ENCODE results near the gene DDX59. TPM values are rescaled to one million over a fixed set of nuclear protein-coding genes. Genes with fewer than 3 reads are reported as not detected.

DDX59 gene
- total RNA-seq, 2 experiments from 2014 or later, result 24.6 to 28.7 TPM

GRCh38 chr1:200670242-200671118 is 773 bp upstream of the DDX59 start:
- H4K20me1 ChIP-seq (ENCODE audit: insufficient read depth, low read length), result no peaks in the 10 kb centered on the region
- H3K36me3 ChIP-seq (ENCODE audit: insufficient read depth, low read length), result 0 out of 2 replicates have a peak, but pooled peaks cover 5% of the 10 kb centered on the region
- H2AFZ ChIP-seq (ENCODE audit: low read length), result peak overlapping the region; percentile 86
- intact Hi-C loops (cut with micrococcal nuclease; ENCODE audit: unreplicated experiment), result loop anchor here (1.0 kb wide), 2 partner anchors 50 to 68 kb away; partner anchors contain the start of genes CAMSAP2 and KIF14
- H3K9me3 ChIP-seq (ENCODE audit: low read length), result no peaks in the 10 kb centered on the region
- peaks cover 16% of the 10 kb centered on the region for H3K4me1 ChIP-seq (ENCODE audit: insufficient read depth, low read length, poor library complexity, severe bottlenecking)
- H3K9me2 ChIP-seq (ENCODE audit: insufficient read depth, low read length), result no peaks in the 10 kb centered on the region
- TF ChIP-seq CTCF (conservative IDR thresholded peaks at IDR 0.05; ENCODE audit: low read length) (no peak), EZH2phosphoT487 (IDR thresholded peaks at IDR 0.05; ENCODE audit: borderline replicate concordance, low read depth, low read length) (no peak)
- peak overlapping the region; percentile 87 for H3K4me2 ChIP-seq (ENCODE audit: low read length)
- H3K79me2 ChIP-seq (ENCODE audit: insufficient read depth, low read depth, low read length), result peaks cover 23% of the 10 kb centered on the region; the same call in 1 of the 2 replicates
- DNase-seq (ENCODE audit: low spot score), result peak; percentile 58
- CTCF ChIA-PET (ENCODE audit: unreplicated experiment), result interaction anchor here (0.6 kb wide), 1 partner anchor 354 kb away, joined by 3 read pairs; no protein-coding TSS in a partner anchor
- POLR2A ChIA-PET, result interaction anchor here (0.5 to 4.1 kb wide), 22 partner anchors 9 to 1225 kb away, joined by 3 to 27 read pairs (median 4); partner anchors contain the start of genes CAMSAP2, CSRP1 and KIF14
- H3K4me3 ChIP-seq (ENCODE audit: low read depth, low read length, poor library complexity, severe bottlenecking), result peak overlapping the region; percentile 78
- peak overlapping the region; percentile 70 for H3K27ac ChIP-seq (ENCODE audit: low read depth, low read length, poor library complexity, severe bottlenecking)
- BruUV-seq (replicated peaks), result TSS peak; percentile 83

GRCh38 chr1:200668514-200669313 is 993 bp downstream of the DDX59 start:
- Histone ChIP-seq H3K79me2 (ENCODE audit: insufficient read depth, low read depth, low read length) (peaks cover 23% of the 10 kb centered on the region; the same call in 1 of the 2 replicates), H4K20me1 (ENCODE audit: insufficient read depth, low read length) (no peaks in the 10 kb centered on the region), H2AFZ (ENCODE audit: low read length) (peak overlapping the region; percentile 71), H3K36me3 (ENCODE audit: insufficient read depth, low read length) (peaks cover 12% of the 10 kb centered on the region; the same call in 1 of the 2 replicates), H3K4me2 (ENCODE audit: low read length) (peak overlapping the region; percentile 99), H3K9me2 (ENCODE audit: insufficient read depth, low read length) (no peaks in the 10 kb centered on the region), H3K27ac (ENCODE audit: low read depth, low read length, poor library complexity, severe bottlenecking) (peak overlapping the region; percentile 70), H3K4me3 (ENCODE audit: low read depth, low read length, poor library complexity, severe bottlenecking) (peak overlapping the region; percentile 78), H3K9me3 (ENCODE audit: low read length) (no peaks in the 10 kb centered on the region), H3K4me1 (ENCODE audit: insufficient read depth, low read length, poor library complexity, severe bottlenecking) (peaks cover 16% of the 10 kb centered on the region)
- no peak for DNase-seq (ENCODE audit: low spot score)
- ChIA-PET POLR2A (interaction anchor here (0.5 to 4.1 kb wide), 13 partner anchors 9 to 693 kb away, joined by 3 to 27 read pairs (median 3); partner anchors contain the start of gene KIF14), CTCF (ENCODE audit: unreplicated experiment) (no interaction called here)
- TSS peak; percentile 87 for BruUV-seq (replicated peaks)
- intact Hi-C loops (cut with micrococcal nuclease; ENCODE audit: unreplicated experiment), result loop anchor here (5.0 kb wide), 1 partner anchor 354 kb away; the partner anchor contains the start of gene KIF21B
- TF ChIP-seq CTCF (conservative IDR thresholded peaks at IDR 0.05; ENCODE audit: low read length) (no peak), EZH2phosphoT487 (IDR thresholded peaks at IDR 0.05; ENCODE audit: borderline replicate concordance, low read depth, low read length) (no peak)
